Upper lobe of left lung (tissue), 4 donors: Measurements from ENCODE around the gene CPNE4.

Source experiments
- CTCF ChIP-seq, 6 experiments: fragments of 450-650 bp in 4 of 6; fragments of 200-600 bp in 2 of 6; sonication (generic) in 2 of 6; IDR thresholded peaks; one replicate each; pipeline ENCODE4 v1.5.1; 2016 to 2019; ENCODE audit warnings: antibody characterized with exemption in 6 of 6
- POLR2A ChIP-seq, 4 donors: fragments of 450-650 bp; IDR thresholded peaks; one replicate each; pipeline ENCODE4 v1.5.1; 2016 to 2017; ENCODE audit warnings: antibody characterized with exemption in 4 of 4, mild to moderate bottlenecking in 2 of 4
- POLR2AphosphoS5 ChIP-seq, 2 donors: sonication (generic); formaldehyde crosslinking; IDR thresholded peaks; one replicate each; pipeline ENCODE4 v1.5.1; 2017; ENCODE audit warnings: antibody characterized with exemption in 2 of 2

- no peak for TF ChIP-seq CTCF (IDR thresholded peaks at IDR 0.05)
- TF ChIP-seq POLR2AphosphoS5 (IDR thresholded peaks at IDR 0.05): no peak
- no peak for TF ChIP-seq POLR2A (IDR thresholded peaks at IDR 0.05)
Observed at GRCh38 chr3:131755380-131755779, 279.4 kb downstream of the CPNE4 start.
